Adrenal gland (tissue), 12 donors: ENCODE results near the gene SYDE2. TPM values are rescaled to one million over a fixed set of nuclear protein-coding genes. Genes with fewer than 3 reads are reported as not detected.

ENCODE experiments used
- DNase-seq, 7 donors: peaks; one replicate each; pipeline ENCODE4 v3.0.0-alpha.2; 2019 to 2020
- H3K27ac ChIP-seq, 5 donors: fragments of 200-600 bp; sonication (generic) in 4 of 5; 1 replicate in 3 of 5; 2 replicates in 2 of 5; pipeline versions ENCODE4 v1.5.1 to v1.8.0; 2016 to 2020; ENCODE audit warnings: mild to moderate bottlenecking in 1 of 5
- H3K27me3 ChIP-seq: fragments of 200-600 bp; 2 replicates; pipeline ENCODE4 v1.8.0; 2021
- H3K36me3 ChIP-seq, 2 donors: fragments of 200-600 bp; replicated peaks in 1 of 2; 1 replicate in 1 of 2; 2 replicates in 1 of 2; pipeline versions ENCODE4 v1.5.1 to v1.8.0; 2018 to 2022
- H3K4me1 ChIP-seq, 2 donors: fragments of 200-600 bp; replicated peaks in 1 of 2; 1 replicate in 1 of 2; 2 replicates in 1 of 2; pipeline versions ENCODE4 v1.5.1 to v1.8.0; 2018 to 2021
- H3K4me3 ChIP-seq, 4 donors: fragments of 200-600 bp; sonication (generic) in 3 of 4; one replicate each; pipeline ENCODE4 v1.5.1; 2016 to 2018
- H3K9me3 ChIP-seq, 3 donors: fragments of 200-600 bp; sonication (generic) in 1 of 3; replicated peaks in 1 of 3; 1 replicate in 2 of 3; 2 replicates in 1 of 3; pipeline versions ENCODE4 v1.5.1 to v1.8.0; 2016 to 2021
- CTCF ChIP-seq, 6 experiments: fragments of 450-650 bp in 4 of 6; fragments of 200-600 bp in 2 of 6; sonication (generic) in 1 of 6; IDR thresholded peaks; 1 replicate in 5 of 6; 2 replicates in 1 of 6; pipeline versions ENCODE4 v1.5.1 to v1.8.0; 2016 to 2021; ENCODE audit warnings: antibody characterized with exemption in 6 of 6, mild to moderate bottlenecking in 2 of 6, moderate library complexity in 1 of 6
- POLR2A ChIP-seq, 2 donors: fragments of 450-650 bp; IDR thresholded peaks; one replicate each; pipeline ENCODE4 v1.6.1; 2017; ENCODE audit warnings: antibody characterized with exemption in 2 of 2, mild to moderate bottlenecking in 2 of 2, moderate library complexity in 1 of 2
- WGBS, 4 donors: extraction: QIAGEN DNeasy Blood & Tissue Kit in 2 of 4; methylation state at CpG; one replicate each; pipeline versions ENCODE4 v1.1.5 to v1.1.7; 2013 to 2017; 5-methylcytosine and 5-hydroxymethylcytosine counted together
- intact Hi-C, 2 donors: fragments of 100-400 bp; cut with DNase I; formaldehyde crosslinking; loops; one replicate each; pipeline versions ENCODE4 v1.14.1 to v1.15.0; 2022 to 2023
- polyA plus RNA-seq, 3 donors: library from polyadenylated mRNA; stranded (reverse); fragments of 200-250 nt in 2 of 3; fragments of 350-450 nt in 1 of 3; fragmentation: Illumina TruSeq in 1 of 3; extraction: RNeasy Lipid Tissue Mini Kit (QIAGEN cat#74804) in 1 of 3; gene quantifications; one replicate each; pipeline ENCODE4 v1.2.3, GENCODE V29; 2013 to 2014
- total RNA-seq, 9 donors: library from RNA; depleted of rRNA in 4 of 9; stranded (reverse); fragments of >200 nt in 4 of 9; fragments of 120-200 nt in 1 of 9; fragmentation: NEBNext Ultra II Directional in 1 of 9; extraction: Animal tissue kit (Norgen Biotek cat#: 25700) in 1 of 9; gene quantifications; one replicate each; pipeline versions ENCODE4 v1.1.0 to v1.2.4, GENCODE V29; 2013 to 2023
- donor health status: healthy with polysubstance abuse.
- donor health status: Bipolar disorder and iron deficiency.
- donor health status: DM: yes; HTN: yes; CAD: no.
- donor health status: DM: no; HTN: no; CAD: no.
- donor health status: DM: no; HTN: no; CAD: no.
- donor health status: DM: yes; HTN: yes; CAD: no.

SYDE2 gene
- total and polyA plus RNA-seq, 12 donors: 0.40 to 6.3 (median 4.2) TPM

DNA sequence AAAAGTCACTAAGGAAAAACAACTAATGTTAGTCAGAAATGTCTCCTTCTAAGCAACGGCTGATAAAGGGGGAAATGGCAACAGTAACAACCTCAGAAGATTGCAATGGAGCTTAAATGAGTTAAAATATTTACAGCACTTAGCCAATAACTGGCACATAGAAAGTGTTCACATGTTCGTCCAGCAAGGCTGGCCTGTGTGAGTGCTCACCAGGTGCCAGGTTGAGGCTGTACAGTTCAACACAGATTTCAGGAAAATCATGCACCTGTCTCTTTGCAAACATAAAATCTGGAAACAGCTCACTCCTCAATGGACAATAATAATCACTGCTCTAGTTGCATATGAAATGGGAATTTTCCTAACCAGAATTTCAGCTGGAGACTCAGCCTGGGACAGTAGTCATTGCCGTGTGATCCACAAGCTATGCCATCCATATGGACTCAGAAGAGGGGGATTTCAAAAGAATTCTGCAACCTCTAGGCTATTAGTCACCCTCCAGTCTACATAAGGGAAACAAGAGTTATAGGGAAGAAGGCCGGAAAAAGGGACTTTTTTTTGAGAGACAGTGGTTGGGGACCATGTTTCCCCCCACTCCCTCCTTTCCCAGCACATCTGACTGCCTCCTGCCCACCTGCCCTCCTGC, 68.6 kb downstream of the SYDE2 start:
- Histone ChIP-seq H3K27ac (no peak overlapping the region), H3K4me3 (no peak overlapping the region), H3K4me1 (no peaks in the 10 kb centered on the region), H3K9me3 (no peaks in the 10 kb centered on the region), H3K27me3 (no peaks in the 10 kb centered on the region), H3K36me3 (no peaks in the 10 kb centered on the region)
- DNase-seq: no peak
- intact Hi-C loops: no loop called here
- WGBS, 4 donors: 79 to 92% (median 87%) methylated on average over 4 of the region's 4 CpGs
- TF ChIP-seq POLR2A (IDR thresholded peaks at IDR 0.05) (no peak), CTCF (IDR thresholded peaks at IDR 0.05) (no peak)

DNA sequence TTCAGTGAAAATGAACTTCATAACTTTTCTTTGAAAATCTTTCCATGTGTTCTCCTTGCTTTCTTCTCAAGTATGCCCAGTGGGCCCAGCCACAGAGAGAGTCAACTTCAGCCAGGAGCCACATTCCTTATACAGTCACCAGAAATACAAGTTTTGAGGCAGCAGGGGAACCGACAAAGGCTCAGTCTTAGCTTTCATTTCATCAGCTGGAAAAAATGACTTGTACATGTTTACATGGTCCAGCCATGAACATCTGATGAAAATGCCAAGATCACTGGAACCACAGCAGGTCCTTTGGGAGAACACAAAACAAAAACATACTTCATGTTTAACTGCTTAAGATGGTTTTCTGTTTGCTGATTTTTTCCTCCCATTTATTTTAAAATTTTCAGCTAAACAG, 72.5 kb downstream of the SYDE2 start:
- no peak overlapping the region for H3K27ac ChIP-seq
- no peak for DNase-seq
- H3K27me3 ChIP-seq: no peaks in the 10 kb centered on the region
- no peaks in the 10 kb centered on the region for H3K36me3 ChIP-seq
- no peaks in the 10 kb centered on the region for H3K9me3 ChIP-seq
- TF ChIP-seq CTCF (IDR thresholded peaks at IDR 0.05): no peak
- H3K4me1 ChIP-seq: no peaks in the 10 kb centered on the region
- intact Hi-C loops: loop anchor here in 1 of 2 donors (10.0 kb wide), 1 partner anchor 106 kb away; no protein-coding TSS in a partner anchor
- WGBS, 4 donors: 68 to 88% (median 78%) methylated on average over 1 of the region's 1 CpG
- no peak overlapping the region for H3K4me3 ChIP-seq

- DNase-seq: no peak
- no peaks in the 10 kb centered on the region for H3K36me3 ChIP-seq
- H3K9me3 ChIP-seq: no peaks in the 10 kb centered on the region
- TF ChIP-seq POLR2A (IDR thresholded peaks at IDR 0.05) (no peak), CTCF (IDR thresholded peaks at IDR 0.05) (no peak)
- no peak overlapping the region for H3K27ac ChIP-seq
- WGBS, 4 donors: 79 to 85% (median 80%) methylated on average over 1 of the region's 1 CpG
- intact Hi-C loops: loop anchor here in 1 of 2 donors (10.0 kb wide), 1 partner anchor 109 kb away; no protein-coding TSS in a partner anchor
- no peaks in the 10 kb centered on the region for H3K27me3 ChIP-seq
- H3K4me1 ChIP-seq: no peaks in the 10 kb centered on the region
- no peak overlapping the region for H3K4me3 ChIP-seq
Observed at GRCh38 chr1:85125891-85126290, 74.9 kb downstream of the SYDE2 start.

DNA sequence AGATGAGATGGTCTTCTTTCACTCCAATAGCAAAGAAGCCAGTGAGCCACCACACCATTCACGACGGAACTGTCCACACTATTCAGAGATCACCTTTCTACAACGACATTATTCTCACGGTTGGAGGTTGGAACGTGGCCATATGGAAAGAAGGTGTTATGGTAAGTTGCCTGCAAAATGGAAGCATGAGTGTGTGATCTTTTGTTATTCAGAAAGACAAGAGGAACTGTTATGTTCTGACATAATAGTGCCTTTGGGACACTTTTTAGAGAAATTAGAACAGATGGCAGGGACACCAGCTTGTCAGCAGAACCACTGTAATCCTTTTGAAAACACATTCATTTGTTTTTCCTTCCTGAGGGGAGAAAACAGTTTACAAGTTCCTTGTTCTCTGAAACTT, 76.7 kb downstream of the SYDE2 start:
- H3K27ac ChIP-seq: no peak overlapping the region
- DNase-seq: no peak
- H3K4me1 ChIP-seq: no peaks in the 10 kb centered on the region
- H3K4me3 ChIP-seq: no peak overlapping the region
- 83 to 89% (median 87%) methylated on average over 5 of the region's 5 CpGs for WGBS, 4 donors
- no peaks in the 10 kb centered on the region for H3K9me3 ChIP-seq
- no peaks in the 10 kb centered on the region for H3K27me3 ChIP-seq
- intact Hi-C loops: loop anchor here in 1 of 2 donors (10.0 kb wide), 1 partner anchor 111 kb away; no protein-coding TSS in a partner anchor
- H3K36me3 ChIP-seq: no peaks in the 10 kb centered on the region
- TF ChIP-seq POLR2A (IDR thresholded peaks at IDR 0.05) (no peak), CTCF (IDR thresholded peaks at IDR 0.05) (no peak)
